ENCODE results near the gene NUP58. TPM values are rescaled to one million over a fixed set of nuclear protein-coding genes. Genes with fewer than 3 reads are reported as not detected.
"Not testable (repeated sequence)": the region's sequence is repeated elsewhere in the genome, so short reads cannot be mapped to it uniquely, and the experiment has no call there.

The NUP58 gene
- total RNA-seq, 1 donor from 2014 or later: 87.1 TPM

- DNase-seq (ENCODE audit: low read depth): no peak
These were observed 521 bp upstream of the NUP58 start for GRCh38 chr13:25300861-25301346.

DNA sequence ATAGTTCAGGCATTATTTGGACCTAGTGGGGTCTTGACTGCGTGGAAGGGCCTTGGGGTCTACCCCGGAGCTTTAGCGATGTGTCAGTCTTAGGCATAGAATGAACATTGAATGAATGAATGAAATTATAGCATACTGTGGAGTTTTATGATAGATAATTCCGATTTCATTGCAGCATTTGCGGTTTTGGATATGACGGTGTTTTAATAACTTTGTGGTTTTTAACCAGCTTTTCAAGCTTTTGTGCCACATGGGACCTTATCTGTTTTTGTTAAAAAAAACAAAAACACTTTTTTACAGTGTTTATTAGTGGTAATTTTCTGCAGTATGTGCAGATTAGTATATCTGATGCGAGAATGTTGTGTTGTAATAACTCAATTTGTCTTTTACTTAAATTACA is 696 bp downstream of the NUP58 start:
- DNase-seq (ENCODE audit: low read depth): no peak

GRCh38 chr13:25306671-25307464 is 5.4 kb downstream of the NUP58 start:
- DNase-seq (ENCODE audit: low read depth): no peak

DNA sequence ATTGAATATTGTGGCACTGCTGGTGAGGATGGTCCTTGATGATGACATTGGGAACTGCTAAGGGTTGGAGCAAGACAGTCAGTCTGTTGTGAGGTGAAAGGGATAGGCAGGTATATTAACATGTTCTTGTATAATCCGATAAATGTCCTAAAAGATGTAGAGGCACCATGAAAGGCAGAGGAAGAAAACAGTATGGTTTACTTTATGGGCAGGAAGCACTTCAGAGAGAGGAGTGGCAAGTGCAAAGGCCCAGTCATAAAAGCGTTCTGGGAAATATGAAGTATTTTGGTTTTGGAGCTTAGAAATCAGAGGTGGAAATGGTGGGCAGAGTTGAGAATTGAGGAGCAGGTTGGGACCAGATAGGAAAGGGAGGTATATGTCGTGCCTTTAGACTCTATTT is 9.5 kb downstream of the NUP58 start:
- DNase-seq (ENCODE audit: low read depth): no peak

- not testable (repeated sequence) for DNase-seq (ENCODE audit: low read depth)
These were observed 17.5 kb downstream of the NUP58 start for GRCh38 chr13:25318946-25319345.

- no peak for DNase-seq (ENCODE audit: low read depth)
These were observed 18.3 kb downstream of the NUP58 start for GRCh38 chr13:25319771-25320170.

- no peak for DNase-seq (ENCODE audit: low read depth)
These were observed 22.7 kb downstream of the NUP58 start for GRCh38 chr13:25324100-25324499.

- DNase-seq (ENCODE audit: low read depth): peak; percentile 10
These were observed 28.3 kb downstream of the NUP58 start for GRCh38 chr13:25329706-25330105.

DNA sequence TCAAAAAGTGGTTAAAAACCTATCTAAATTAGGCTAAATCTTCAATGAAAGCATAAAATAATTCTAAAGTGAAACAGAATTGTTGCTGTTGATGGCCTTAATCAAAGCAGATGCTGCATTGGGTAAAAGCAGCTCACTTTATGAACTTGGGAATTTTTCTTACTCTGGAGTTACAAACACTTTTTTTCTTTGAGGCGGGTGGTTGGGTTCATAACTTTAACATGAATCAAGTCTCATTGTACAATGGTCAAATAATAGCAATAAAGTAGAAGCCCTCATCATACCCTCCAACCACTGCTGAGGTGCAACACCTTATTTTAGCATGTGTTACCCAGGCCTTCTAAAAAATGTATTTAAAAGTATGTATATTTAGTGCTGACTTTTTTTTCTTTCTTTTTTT is 29.1 kb downstream of the NUP58 start:
- peak; percentile 19 for DNase-seq (ENCODE audit: low read depth)

GRCh38 chr13:25335856-25336255 is 34.4 kb downstream of the NUP58 start:
- no peak for DNase-seq (ENCODE audit: low read depth)

DNA sequence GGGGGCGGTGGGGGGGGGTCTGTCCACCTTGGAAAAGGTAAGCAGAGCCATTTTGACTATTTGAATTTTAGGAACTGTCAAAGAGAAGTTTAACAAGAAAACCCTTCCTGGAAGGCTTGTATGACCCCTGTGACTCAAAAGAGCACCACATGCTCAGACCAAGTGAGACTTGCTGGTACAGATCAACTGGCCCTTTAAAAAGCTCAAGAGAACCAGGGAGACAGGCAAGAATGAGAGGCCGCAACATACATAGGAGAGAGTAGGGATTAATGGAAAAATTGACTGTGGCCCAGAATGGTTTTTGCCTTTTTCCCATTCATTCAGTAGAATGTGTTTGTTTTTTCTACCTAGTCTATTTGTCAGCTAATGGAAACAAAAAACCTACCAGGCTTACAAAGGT is 44.2 kb downstream of the NUP58 start:
- no peak for DNase-seq (ENCODE audit: low read depth)

DNA sequence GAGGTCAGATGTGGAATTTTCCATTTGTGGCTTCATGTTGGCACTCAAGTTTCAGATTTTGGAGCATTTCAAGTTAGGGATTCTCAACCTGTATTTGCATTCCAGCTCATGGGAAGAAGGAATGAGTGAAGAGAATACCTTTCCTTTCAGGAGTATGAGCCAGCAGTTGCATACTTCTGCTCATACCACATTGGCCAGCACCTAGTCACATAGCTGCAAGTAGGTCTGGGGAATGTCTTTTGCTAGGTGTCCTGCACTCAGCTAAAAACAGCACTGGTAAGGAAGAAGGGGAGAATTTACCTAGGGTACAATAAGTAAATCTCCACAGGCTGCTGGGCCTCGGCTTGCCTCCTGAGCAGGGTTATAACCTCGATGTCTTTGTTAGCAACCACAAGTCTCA is 45.7 kb downstream of the NUP58 start:
- DNase-seq (ENCODE audit: low read depth): no peak

- DNase-seq (ENCODE audit: low read depth): no peak
These were observed 50.0 kb downstream of the NUP58 start for GRCh38 chr13:25351404-25351803.

DNA sequence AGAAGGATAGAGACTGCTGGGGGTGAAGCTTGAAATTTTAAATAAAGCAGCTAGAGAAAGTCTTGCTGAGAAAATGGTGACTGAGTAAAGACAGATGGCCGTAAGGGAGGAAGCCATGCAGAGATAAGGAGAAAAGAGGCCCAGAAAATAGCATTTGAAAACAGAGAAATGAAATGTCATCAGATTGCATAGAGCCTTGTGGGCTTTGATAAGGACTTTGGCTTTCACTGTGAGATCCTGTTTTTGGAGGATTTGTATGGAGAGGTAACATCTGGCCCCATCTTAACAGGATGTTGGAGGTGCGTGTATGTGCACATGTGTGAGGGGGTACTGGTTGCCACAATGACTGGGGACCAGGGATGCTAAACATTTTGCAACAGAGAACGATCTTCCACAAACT is 50.8 kb downstream of the NUP58 start:
- no peak for DNase-seq (ENCODE audit: low read depth)

DNA sequence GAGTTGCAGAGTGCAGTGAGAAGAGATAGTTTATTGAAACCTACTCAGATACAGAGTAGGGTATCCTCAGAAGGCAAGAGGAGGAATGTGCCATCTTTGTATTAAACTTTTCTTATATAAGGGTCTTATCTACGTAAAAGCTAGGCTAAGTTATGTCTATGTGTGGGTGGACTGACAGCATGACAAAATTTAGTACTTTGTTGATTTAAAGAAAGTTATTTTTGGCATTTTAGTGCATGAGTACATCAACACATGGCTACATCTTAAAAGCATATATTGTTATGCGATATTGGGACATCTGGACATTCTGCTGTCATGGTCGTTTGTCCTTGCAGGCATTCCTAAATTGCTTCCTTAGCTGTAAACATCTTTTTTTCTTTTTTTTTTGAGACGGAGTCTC is 51.4 kb downstream of the NUP58 start:
- no peak for DNase-seq (ENCODE audit: low read depth)

DNA sequence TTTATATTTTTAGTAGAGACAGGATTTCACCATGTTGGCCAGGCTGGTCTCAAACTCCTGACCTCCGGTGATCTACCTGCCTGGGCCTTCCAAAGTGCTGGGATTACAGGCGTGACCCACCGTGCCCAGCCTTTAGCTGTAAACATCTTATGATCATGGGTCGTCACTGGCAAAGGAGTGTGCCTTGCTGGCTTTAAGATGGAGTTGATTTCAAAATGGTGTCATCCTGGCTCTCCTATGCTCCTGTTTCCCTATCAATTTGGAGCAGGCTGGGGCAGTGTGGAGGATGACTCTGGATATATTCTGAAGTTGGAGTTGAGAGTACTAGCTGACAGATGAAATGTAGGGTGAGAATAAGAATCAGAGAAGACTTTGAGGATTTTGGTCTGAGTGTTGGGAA is 51.9 kb downstream of the NUP58 start:
- no peak for DNase-seq (ENCODE audit: low read depth)

- no peak for DNase-seq (ENCODE audit: low read depth)
These were observed 53.0 kb downstream of the NUP58 start for GRCh38 chr13:25354377-25354776.

GRCh38 chr13:25360443-25360842 is 59.0 kb downstream of the NUP58 start:
- DNase-seq (ENCODE audit: low read depth): not testable (repeated sequence)

DNA sequence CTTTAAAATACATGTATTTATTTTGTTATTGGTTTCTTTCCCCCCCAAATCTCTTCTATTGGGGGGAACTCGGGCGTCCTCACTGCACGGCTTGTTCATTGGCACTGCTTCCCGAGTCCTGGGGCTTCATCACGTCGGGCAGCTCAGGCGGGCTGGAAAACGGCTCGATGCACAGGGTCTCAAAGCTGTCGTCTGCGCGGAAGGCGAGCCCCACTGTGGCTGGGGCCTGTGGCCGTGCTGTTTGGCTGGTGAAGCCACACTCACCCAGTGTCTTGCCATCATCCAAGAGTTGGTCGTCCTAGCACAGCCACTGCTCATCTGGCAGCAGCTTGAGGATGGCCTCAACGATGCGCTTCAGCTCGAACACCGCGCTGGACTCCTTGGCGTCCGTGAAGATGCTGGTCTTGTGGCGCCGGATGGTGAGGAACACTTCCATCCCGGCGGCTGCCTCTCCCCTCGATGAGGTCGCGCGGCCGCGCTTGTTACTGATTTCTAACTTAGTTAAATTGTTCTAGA is 64.4 kb downstream of the NUP58 start:
- no peak for DNase-seq (ENCODE audit: low read depth)

DNA sequence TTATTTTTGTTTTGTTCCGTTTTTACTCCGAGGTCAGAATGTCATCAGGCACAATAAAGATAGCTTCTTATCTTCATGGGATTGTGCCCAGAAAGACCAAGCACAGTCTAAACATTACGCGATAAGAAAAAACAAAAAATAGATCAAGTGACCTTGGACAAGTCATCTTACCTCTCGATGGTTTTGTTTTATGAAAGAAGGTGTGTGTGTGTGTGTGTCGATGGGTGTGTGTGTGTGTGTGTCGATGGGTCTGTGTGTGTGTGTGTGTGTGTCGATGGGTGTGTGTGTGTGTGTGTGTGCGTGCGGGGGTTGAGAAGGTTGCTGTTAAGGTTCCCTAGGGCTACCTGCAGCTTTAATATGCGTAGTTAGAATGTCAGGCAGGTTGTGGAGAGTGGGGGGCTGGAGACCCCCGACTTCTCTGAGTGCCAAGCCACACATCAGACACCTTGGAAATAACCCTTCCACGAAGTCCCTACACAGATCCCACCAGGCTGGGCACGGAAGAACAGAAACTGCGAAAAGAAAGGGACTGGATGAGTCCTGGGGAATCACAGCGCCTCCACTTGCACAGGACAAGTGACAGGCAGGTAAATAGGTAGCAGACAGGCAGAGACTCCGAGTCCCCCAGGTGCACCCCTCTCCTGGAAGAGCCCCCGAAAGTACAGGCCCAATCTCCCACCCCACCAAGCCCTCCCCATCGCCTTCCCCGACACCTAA is 69.9 kb downstream of the NUP58 start:
- DNase-seq (ENCODE audit: low read depth): no peak

- DNase-seq (ENCODE audit: low read depth): no peak
These were observed 70.5 kb downstream of the NUP58 start, which contains the start of gene ATP8A2 for GRCh38 chr13:25371875-25372283. ATP8A2 (plus strand) TSS chr13:25371974; CDS start chr13:25372213, 239 bp downstream.

Data from myocyte (in vitro differentiated cells).